ENCODE data around the gene OR4E1.

The OR4E1 gene

DNA sequence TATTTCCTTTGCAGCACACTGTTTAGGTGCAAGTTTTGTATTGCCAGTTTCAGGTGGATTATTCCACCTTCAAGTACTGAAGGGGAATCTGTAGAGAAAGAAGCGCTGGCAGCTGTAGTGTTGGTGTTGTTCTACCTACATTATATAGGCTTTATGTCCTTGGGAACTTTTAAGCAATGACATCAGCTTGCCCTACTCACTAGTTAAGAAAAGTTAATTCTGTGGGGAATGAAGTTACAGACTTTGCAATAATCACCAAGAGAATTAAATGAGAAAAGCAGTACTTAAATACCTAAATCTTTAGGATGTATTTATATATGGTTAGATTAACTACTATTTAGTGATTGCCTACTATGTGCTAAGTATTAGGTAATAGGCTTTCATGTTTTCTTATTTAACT lies at the start of gene OR4E1:
Gene OR4E1 (minus strand): TSS at position 101 of the 400 bp plus-strand sequence. CDS start 2,883 bp downstream, outside the sequence.
- no peak for TF ChIP-seq CTCF (IDR thresholded peaks at IDR 0.05; ENCODE audit: low read length, missing control alignments)
- H3K4me3 ChIP-seq (replicated peaks; ENCODE audit: low read depth, low read length), result no peak within 1 kb of the TSS
- no peak for DNase-seq (ENCODE audit: low read depth)

DNA sequence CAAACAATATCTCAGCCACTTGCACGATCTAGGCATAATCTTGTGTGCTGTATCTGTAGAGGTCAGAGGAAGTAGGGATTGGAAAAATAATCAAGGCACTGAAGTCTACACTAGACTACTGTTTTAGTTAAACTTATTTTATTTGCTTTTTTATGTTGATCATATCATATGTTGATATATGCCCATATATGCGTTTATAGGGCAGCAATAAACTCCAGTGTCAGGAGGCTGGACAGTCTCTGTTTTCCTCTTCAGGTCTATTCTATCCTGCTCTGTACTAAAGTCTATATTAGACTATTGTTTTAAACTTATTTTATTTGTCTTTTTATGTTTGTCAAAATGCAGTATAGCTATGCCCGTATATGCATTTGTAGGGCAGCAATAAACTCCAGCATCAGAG lies 47.9 kb upstream of the OR4E1 start:
- no peak for TF ChIP-seq CTCF (IDR thresholded peaks at IDR 0.05; ENCODE audit: low read length, missing control alignments)
- no peak for DNase-seq (ENCODE audit: low read depth)
- H3K4me3 ChIP-seq (replicated peaks; ENCODE audit: low read depth, low read length), result no peak overlapping the region

DNA sequence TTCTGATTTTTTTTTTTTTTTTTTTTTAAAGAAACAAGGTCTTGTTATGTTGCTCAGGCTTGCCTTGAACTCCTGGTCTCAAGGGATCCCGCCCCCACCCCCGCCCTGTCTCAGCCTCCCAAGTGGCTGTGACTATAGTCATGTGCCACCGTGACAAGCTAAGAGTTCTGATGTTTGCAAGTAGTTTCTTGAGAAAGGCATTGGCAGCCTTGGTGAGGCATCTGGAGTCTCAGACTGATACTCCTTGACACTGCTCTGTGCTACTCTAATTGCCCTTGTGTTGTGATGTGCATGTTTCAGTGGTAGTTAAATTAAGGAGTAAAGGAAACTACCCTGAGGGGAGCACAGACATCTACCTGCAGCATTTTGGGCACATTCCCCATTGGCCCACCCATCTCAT lies 46.2 kb upstream of the OR4E1 start:
- no peak overlapping the region for H3K4me3 ChIP-seq (replicated peaks; ENCODE audit: low read depth, low read length)
- no peak for DNase-seq (ENCODE audit: low read depth)
- no peak for TF ChIP-seq CTCF (IDR thresholded peaks at IDR 0.05; ENCODE audit: low read length, missing control alignments)

- no peak for TF ChIP-seq CTCF (IDR thresholded peaks at IDR 0.05; ENCODE audit: low read length, missing control alignments)
- no peak for DNase-seq (ENCODE audit: low read depth)
- no peak overlapping the region for H3K4me3 ChIP-seq (replicated peaks; ENCODE audit: low read depth, low read length)
These were observed 40.8 kb upstream of the OR4E1 start for GRCh38 chr14:21714318-21714929.

- H3K4me3 ChIP-seq (replicated peaks; ENCODE audit: low read depth, low read length), result no peak overlapping the region
- DNase-seq (ENCODE audit: low read depth), result no peak
- TF ChIP-seq CTCF (IDR thresholded peaks at IDR 0.05; ENCODE audit: low read length, missing control alignments), result no peak
These were observed 38.4 kb upstream of the OR4E1 start for GRCh38 chr14:21712036-21712435.

- TF ChIP-seq CTCF (IDR thresholded peaks at IDR 0.05; ENCODE audit: low read length, missing control alignments), result peak; percentile 80
- H3K4me3 ChIP-seq (replicated peaks; ENCODE audit: low read depth, low read length), result no peak overlapping the region
- peak; percentile 71 for DNase-seq (ENCODE audit: low read depth)
These were observed 37.8 kb upstream of the OR4E1 start for GRCh38 chr14:21711360-21711961.

DNA sequence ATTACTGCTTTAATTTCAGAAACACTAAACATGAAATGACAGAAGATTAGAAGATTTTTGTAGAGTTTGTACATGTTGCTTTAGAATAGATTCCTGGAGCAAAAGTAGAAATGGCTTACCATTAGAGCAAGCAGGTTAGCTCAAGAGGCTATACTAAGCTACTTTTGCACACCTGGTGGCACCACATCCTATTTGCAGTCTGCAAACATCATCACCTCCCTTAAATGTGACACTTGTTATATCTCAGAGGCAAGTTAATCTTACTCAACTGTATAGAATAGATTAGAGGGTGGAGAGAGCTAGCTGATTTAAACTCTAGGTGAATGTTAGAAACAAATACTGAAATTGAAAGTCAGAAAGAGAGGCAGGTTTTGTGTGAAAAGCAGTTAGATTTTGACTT lies 30.7 kb upstream of the OR4E1 start:
- no peak overlapping the region for H3K4me3 ChIP-seq (replicated peaks; ENCODE audit: low read depth, low read length)
- no peak for DNase-seq (ENCODE audit: low read depth)
- no peak for TF ChIP-seq CTCF (IDR thresholded peaks at IDR 0.05; ENCODE audit: low read length, missing control alignments)
